ENCODE data around the gene MXD3. TPM values are rescaled to one million over a fixed set of nuclear protein-coding genes. Genes with fewer than 3 reads are reported as not detected.

The MXD3 gene
- total and polyA plus RNA-seq, 4 donors, result 4.9 to 30.4 (median 21.0) TPM

- Histone ChIP-seq H3K4me1 (ENCODE audit: control insufficient read depth, insufficient read depth, low read length) (peaks cover 42% of the 10 kb centered on the region), H3K4me3 (ENCODE audit: low read depth, low read length) (no peak overlapping the region), H3K36me3 (ENCODE audit: control insufficient read depth, insufficient read depth, low read length) (peaks cover 18% of the 10 kb centered on the region), H3K27ac (ENCODE audit: low read depth, low read length) (no peak overlapping the region), H3K27me3 (ENCODE audit: control insufficient read depth, insufficient read depth, low read length) (no peaks in the 10 kb centered on the region), H3K9me3 (ENCODE audit: control insufficient read depth, insufficient read depth, low read length) (no peaks in the 10 kb centered on the region)
- 95% methylated on average over 11 of the region's 15 CpGs for WGBS (ENCODE audit: insufficient coverage)
- DNase-seq (ENCODE audit: low read depth in 4 of 6, low spot score in 6 of 6), result no peak
These were observed 2.0 kb upstream of the MXD3 start for GRCh38 chr5:177313561-177314259.

GRCh38 chr5:177312649-177313181 is 1.0 kb upstream of the MXD3 start:
- H3K36me3 ChIP-seq (ENCODE audit: control insufficient read depth, insufficient read depth, low read length), result peaks cover 23% of the 10 kb centered on the region
- H3K9me3 ChIP-seq (ENCODE audit: control insufficient read depth, insufficient read depth, low read length), result no peaks in the 10 kb centered on the region
- H3K4me1 ChIP-seq (ENCODE audit: control insufficient read depth, insufficient read depth, low read length), result peaks cover 47% of the 10 kb centered on the region
- H3K27ac ChIP-seq (ENCODE audit: low read depth, low read length), result no peak overlapping the region
- DNase-seq (ENCODE audit: low read depth in 4 of 6, low spot score in 6 of 6), result no peak
- 5% methylated on average over 19 of the region's 19 CpGs for WGBS (ENCODE audit: insufficient coverage)
- no peaks in the 10 kb centered on the region for H3K27me3 ChIP-seq (ENCODE audit: control insufficient read depth, insufficient read depth, low read length)
- H3K4me3 ChIP-seq (ENCODE audit: low read depth, low read length), result peak overlapping the region; percentile 3

GRCh38 chr5:177311392-177311722 is 341 bp downstream of the MXD3 start:
- H3K27me3 ChIP-seq (ENCODE audit: control insufficient read depth, insufficient read depth, low read length), result no peaks in the 10 kb centered on the region
- no peaks in the 10 kb centered on the region for H3K9me3 ChIP-seq (ENCODE audit: control insufficient read depth, insufficient read depth, low read length)
- no peak for DNase-seq (ENCODE audit: low read depth in 4 of 6, low spot score in 6 of 6)
- peaks cover 36% of the 10 kb centered on the region for H3K36me3 ChIP-seq (ENCODE audit: control insufficient read depth, insufficient read depth, low read length)
- peaks cover 57% of the 10 kb centered on the region for H3K4me1 ChIP-seq (ENCODE audit: control insufficient read depth, insufficient read depth, low read length)
- WGBS (ENCODE audit: insufficient coverage), result under 1% methylated on average over 23 of the region's 23 CpGs
- H3K4me3 ChIP-seq (ENCODE audit: low read depth, low read length), result peak overlapping the region; percentile 69
- peak overlapping the region; percentile 25 for H3K27ac ChIP-seq (ENCODE audit: low read depth, low read length)

GRCh38 chr5:177310757-177311391 is 824 bp downstream of the MXD3 start:
- Histone ChIP-seq H3K36me3 (ENCODE audit: control insufficient read depth, insufficient read depth, low read length) (peaks cover 41% of the 10 kb centered on the region), H3K9me3 (ENCODE audit: control insufficient read depth, insufficient read depth, low read length) (no peaks in the 10 kb centered on the region), H3K4me3 (ENCODE audit: low read depth, low read length) (peak overlapping the region; percentile 69), H3K4me1 (ENCODE audit: control insufficient read depth, insufficient read depth, low read length) (peaks cover 57% of the 10 kb centered on the region), H3K27me3 (ENCODE audit: control insufficient read depth, insufficient read depth, low read length) (no peaks in the 10 kb centered on the region), H3K27ac (ENCODE audit: low read depth, low read length) (no peak overlapping the region)
- 10% methylated on average over 14 of the region's 20 CpGs for WGBS (ENCODE audit: insufficient coverage)
- no peak for DNase-seq (ENCODE audit: low read depth in 4 of 6, low spot score in 6 of 6)

- peaks cover 57% of the 10 kb centered on the region for H3K4me1 ChIP-seq (ENCODE audit: control insufficient read depth, insufficient read depth, low read length)
- DNase-seq (ENCODE audit: low read depth in 4 of 6, low spot score in 6 of 6), result no peak
- H3K4me3 ChIP-seq (ENCODE audit: low read depth, low read length), result no peak overlapping the region
- no peaks in the 10 kb centered on the region for H3K27me3 ChIP-seq (ENCODE audit: control insufficient read depth, insufficient read depth, low read length)
- H3K27ac ChIP-seq (ENCODE audit: low read depth, low read length), result no peak overlapping the region
- H3K9me3 ChIP-seq (ENCODE audit: control insufficient read depth, insufficient read depth, low read length), result no peaks in the 10 kb centered on the region
- H3K36me3 ChIP-seq (ENCODE audit: control insufficient read depth, insufficient read depth, low read length), result peaks cover 45% of the 10 kb centered on the region
- WGBS (ENCODE audit: insufficient coverage), result 84% methylated on average over 12 of the region's 13 CpGs
These were observed 1.4 kb downstream of the MXD3 start for GRCh38 chr5:177310332-177310731.

GRCh38 chr5:177309351-177310191 is 2.1 kb downstream of the MXD3 start:
- no peak overlapping the region for H3K27ac ChIP-seq (ENCODE audit: low read depth, low read length)
- DNase-seq (ENCODE audit: low read depth in 4 of 6, low spot score in 6 of 6), result peak in 2 of 6 donors; percentile 63 to 69

GRCh38 chr5:177308740-177309139 is 3.0 kb downstream of the MXD3 start:
- Histone ChIP-seq H3K36me3 (ENCODE audit: control insufficient read depth, insufficient read depth, low read length) (peaks cover 39% of the 10 kb centered on the region), H3K4me3 (ENCODE audit: low read depth, low read length) (no peak overlapping the region), H3K4me1 (ENCODE audit: control insufficient read depth, insufficient read depth, low read length) (peaks cover 65% of the 10 kb centered on the region), H3K27me3 (ENCODE audit: control insufficient read depth, insufficient read depth, low read length) (no peaks in the 10 kb centered on the region), H3K9me3 (ENCODE audit: control insufficient read depth, insufficient read depth, low read length) (no peaks in the 10 kb centered on the region), H3K27ac (ENCODE audit: low read depth, low read length) (no peak overlapping the region)
- DNase-seq (ENCODE audit: low read depth in 4 of 6, low spot score in 6 of 6), result no peak
- WGBS (ENCODE audit: insufficient coverage), result 89% methylated on average over 11 of the region's 11 CpGs

More at GRCh38 chr5:177309351-177310191, 2.1 kb downstream of the MXD3 start:
- H3K4me1 ChIP-seq (ENCODE audit: control insufficient read depth, insufficient read depth, low read length), result peaks cover 60% of the 10 kb centered on the region
- peaks cover 42% of the 10 kb centered on the region for H3K36me3 ChIP-seq (ENCODE audit: control insufficient read depth, insufficient read depth, low read length)
- no peaks in the 10 kb centered on the region for H3K9me3 ChIP-seq (ENCODE audit: control insufficient read depth, insufficient read depth, low read length)
- H3K4me3 ChIP-seq (ENCODE audit: low read depth, low read length), result no peak overlapping the region
- H3K27me3 ChIP-seq (ENCODE audit: control insufficient read depth, insufficient read depth, low read length), result no peaks in the 10 kb centered on the region
- 93% methylated on average over 9 of the region's 10 CpGs for WGBS (ENCODE audit: insufficient coverage)

GRCh38 chr5:177307544-177308363 is 3.9 kb downstream of the MXD3 start:
- Histone ChIP-seq H3K4me1 (ENCODE audit: control insufficient read depth, insufficient read depth, low read length) (peaks cover 64% of the 10 kb centered on the region), H3K27ac (ENCODE audit: low read depth, low read length) (no peak overlapping the region), H3K27me3 (ENCODE audit: control insufficient read depth, insufficient read depth, low read length) (no peaks in the 10 kb centered on the region), H3K36me3 (ENCODE audit: control insufficient read depth, insufficient read depth, low read length) (peaks cover 39% of the 10 kb centered on the region), H3K9me3 (ENCODE audit: control insufficient read depth, insufficient read depth, low read length) (no peaks in the 10 kb centered on the region), H3K4me3 (ENCODE audit: low read depth, low read length) (no peak overlapping the region)
- WGBS (ENCODE audit: insufficient coverage), result 89% methylated on average over 40 of the region's 43 CpGs
- DNase-seq (ENCODE audit: low read depth in 4 of 6, low spot score in 6 of 6), result no peak

All from spinal cord (tissue), 10 donors.